Measurements from ENCODE around the gene CHPF2. TPM values are rescaled to one million over a fixed set of nuclear protein-coding genes. Genes with fewer than 3 reads are reported as not detected.

CHPF2 gene
- total RNA-seq, 1 donor from 2014 or later, result 50.6 TPM

GRCh38 chr7:151281686-151282085 lies 49.4 kb downstream of the CHPF2 start:
- intact Hi-C loops (cut with micrococcal nuclease), result no loop called here

DNA sequence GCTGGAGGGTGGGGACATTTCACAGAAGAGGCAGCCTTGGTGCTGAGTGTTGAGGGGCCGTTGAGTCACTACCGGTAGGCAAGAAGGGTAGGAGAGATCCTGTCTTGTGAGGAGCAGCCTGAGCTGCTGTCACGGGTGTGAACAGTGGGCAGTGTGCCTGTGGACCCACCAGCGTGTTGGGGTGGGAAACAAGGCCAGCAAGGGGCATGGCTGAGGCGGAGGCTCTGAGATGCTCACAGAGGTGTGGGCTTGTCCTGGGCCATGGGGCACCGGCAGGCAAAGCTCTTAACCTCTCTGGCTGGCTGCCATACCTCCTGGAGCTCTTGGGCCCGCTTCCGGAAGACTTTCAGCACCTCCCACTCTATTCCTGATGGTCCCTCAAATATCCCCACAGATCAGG lies 49.8 kb downstream of the CHPF2 start:
- intact Hi-C loops (cut with micrococcal nuclease), result no loop called here

DNA sequence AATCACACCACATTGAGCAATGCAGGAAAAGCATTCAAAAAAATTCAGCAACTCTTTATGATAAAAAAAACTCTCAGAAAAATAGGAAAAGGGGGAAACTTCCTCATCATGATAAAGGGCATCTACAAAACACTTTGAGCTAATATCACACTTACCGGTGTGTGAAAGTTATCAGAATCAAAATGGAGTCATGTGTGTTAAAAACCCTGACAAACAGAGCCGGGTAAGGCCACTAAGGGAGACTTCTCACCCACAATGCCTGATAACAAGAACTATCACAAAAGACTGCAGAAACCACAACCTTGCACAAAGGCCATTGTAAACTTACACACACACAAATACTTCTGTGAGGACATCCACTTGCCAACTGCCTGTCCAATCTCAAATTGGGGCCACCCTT lies 51.0 kb downstream of the CHPF2 start:
- intact Hi-C loops (cut with micrococcal nuclease), result no loop called here

DNA sequence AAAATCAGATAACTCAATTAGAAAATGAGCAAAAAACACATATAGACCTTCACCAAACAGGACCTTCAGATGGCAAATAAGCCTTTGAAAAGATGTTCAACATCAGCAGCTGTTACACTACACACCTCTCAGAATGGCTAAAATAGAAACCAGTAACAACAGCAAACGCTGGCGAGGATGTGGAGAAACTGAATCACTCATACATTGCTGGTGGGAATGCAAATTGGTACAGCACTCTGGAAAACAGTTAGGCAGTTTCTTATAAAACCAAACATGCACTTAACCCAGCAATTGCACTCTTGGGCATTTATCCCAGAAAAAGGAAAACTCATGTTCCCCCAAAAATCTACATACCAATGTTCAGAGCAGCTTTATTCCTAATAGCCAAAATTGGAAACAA lies 53.9 kb downstream of the CHPF2 start:
- intact Hi-C loops (cut with micrococcal nuclease), result no loop called here

Other genes with a start within 250 kb of the CHPF2 start
- 10.5 and 12.1 TPM in 2 replicates for gene NOS3, start 241.5 kb upstream of the CHPF2 start, total RNA-seq
- gene ATG9B, start 208.0 kb upstream of the CHPF2 start, total RNA-seq, result 6.9 and 7.2 TPM in 2 replicates
- gene ABCB8, start 204.0 kb upstream of the CHPF2 start, total RNA-seq, result 53.8 and 64.4 TPM in 2 replicates
- gene ASIC3, start 184.0 kb upstream of the CHPF2 start, total RNA-seq, result 4.5 and 5.4 TPM in 2 replicates
- 20.0 and 20.1 TPM in 2 replicates for gene CDK5, start 174.6 kb upstream of the CHPF2 start, total RNA-seq
- gene SLC4A2, start 172.9 kb upstream of the CHPF2 start, total RNA-seq, result 132 and 137 TPM in 2 replicates
- 91.8 and 95.8 TPM in 2 replicates for gene FASTK, start 151.7 kb upstream of the CHPF2 start, total RNA-seq
- gene TMUB1, start 149.0 kb upstream of the CHPF2 start, total RNA-seq, result 55.1 and 65.4 TPM in 2 replicates
- gene AGAP3, start 146.0 kb upstream of the CHPF2 start, total RNA-seq, result 24.5 and 25.4 TPM in 2 replicates
- gene GBX1, start 64.8 kb upstream of the CHPF2 start, total RNA-seq, result not detected in 2 replicates
- not detected in 2 replicates for gene ASB10, start 45.2 kb upstream of the CHPF2 start, total RNA-seq
- gene H2BK1, start 22.0 kb upstream of the CHPF2 start, total RNA-seq, result 0.66 TPM in 1 of 2 replicates, not detected in the other
- 43.3 and 47.8 TPM in 2 replicates for gene ABCF2, start 5.3 kb upstream of the CHPF2 start, total RNA-seq
- gene SMARCD3, start 16.2 kb downstream of the CHPF2 start, total RNA-seq, result 1.8 and 4.0 TPM in 2 replicates
- 65.0 and 66.5 TPM in 2 replicates for gene NUB1, start 109.3 kb downstream of the CHPF2 start, total RNA-seq
- not detected in 2 replicates for gene WDR86, start 177.6 kb downstream of the CHPF2 start, total RNA-seq
- gene CRYGN, start 207.7 kb downstream of the CHPF2 start, total RNA-seq, result not detected in 2 replicates